NCI-H510A (cell line): ENCODE data around the gene CCSER1.
"Not testable (repeated sequence)": the region's sequence is repeated elsewhere in the genome, so short reads cannot be mapped to it uniquely, and the experiment has no call there.

ENCODE experiments used
- DNase-seq: peaks from one replicate; lab custom pipeline; 2025; lab: John Stamatoyannopoulos, UW

CCSER1 gene

DNA sequence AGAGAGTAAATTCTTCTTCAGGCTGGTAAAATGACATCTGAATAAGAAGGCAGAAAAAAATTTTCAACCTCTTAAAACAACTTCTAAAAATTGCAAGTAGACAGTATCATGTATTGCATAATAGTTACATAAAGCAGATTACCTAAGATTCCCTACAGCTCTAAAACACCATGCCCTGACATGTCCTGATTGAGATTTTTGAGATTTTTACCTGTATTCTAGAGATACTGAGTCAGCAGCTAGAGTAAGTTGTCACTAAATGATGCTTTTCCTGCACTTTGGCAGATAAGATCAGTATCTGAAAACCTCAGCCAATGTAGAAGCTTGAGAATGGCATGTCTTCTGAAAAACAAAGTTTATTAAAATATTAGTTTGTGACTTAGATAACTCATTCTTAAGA, 713.6 kb downstream of the CCSER1 start:
- no peak for DNase-seq

DNA sequence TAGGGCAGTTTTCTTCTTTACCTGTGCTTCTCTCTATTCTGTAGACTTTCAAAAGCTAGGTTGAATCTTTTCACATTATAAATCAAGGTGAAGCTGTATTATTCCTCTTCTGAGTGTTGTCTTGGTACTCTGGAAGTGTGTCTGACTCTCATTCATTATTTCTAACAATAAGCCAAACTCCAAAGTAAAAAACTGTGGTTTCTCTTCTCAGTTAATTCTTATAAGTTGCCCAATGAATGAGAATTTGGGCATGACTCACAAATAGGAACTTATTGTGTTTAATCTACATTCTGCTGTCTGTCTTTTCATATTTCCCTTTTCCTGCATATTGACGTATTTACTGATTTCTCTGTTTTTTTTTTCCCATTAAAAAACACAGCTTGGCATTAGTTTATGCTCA, 714.5 kb downstream of the CCSER1 start:
- DNase-seq = no peak

DNA sequence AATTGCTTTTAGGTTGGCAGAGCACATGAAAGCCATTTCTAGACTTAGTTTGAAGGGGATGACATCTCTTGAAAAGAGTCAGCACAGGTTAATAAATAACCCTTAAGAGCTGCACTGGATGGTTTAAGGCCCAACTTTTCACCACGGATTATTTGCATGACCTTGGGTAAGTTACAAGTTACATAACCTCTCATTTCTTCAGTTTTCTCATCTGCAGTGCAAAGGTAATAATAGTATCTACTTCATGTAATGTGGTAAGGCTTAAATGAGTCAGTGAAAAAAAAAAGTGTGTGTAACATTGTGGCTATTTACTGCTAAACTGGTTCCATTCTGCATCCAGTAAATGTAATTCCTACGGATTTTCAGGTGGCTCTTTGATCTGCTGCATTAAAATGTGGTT, 715.8 kb downstream of the CCSER1 start:
- DNase-seq = no peak

DNA sequence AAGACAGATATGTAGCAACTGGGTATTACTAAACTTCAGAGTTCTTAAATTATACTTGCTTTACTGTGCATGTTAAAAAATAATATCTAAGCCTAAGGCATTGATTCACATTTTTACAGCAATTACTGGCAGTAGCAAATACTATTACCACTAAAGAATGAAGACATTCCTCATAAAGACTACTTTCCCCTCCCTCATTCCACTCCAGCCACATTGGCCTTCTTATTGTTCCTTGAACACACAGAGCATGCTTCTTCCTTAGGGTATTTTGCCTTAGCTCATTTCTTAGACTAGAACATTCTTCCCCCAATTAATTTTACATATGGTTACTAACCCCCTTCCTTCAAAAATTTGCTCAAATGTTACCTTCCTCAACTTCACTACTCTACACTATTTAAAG, 717.0 kb downstream of the CCSER1 start:
- no peak for DNase-seq

DNA sequence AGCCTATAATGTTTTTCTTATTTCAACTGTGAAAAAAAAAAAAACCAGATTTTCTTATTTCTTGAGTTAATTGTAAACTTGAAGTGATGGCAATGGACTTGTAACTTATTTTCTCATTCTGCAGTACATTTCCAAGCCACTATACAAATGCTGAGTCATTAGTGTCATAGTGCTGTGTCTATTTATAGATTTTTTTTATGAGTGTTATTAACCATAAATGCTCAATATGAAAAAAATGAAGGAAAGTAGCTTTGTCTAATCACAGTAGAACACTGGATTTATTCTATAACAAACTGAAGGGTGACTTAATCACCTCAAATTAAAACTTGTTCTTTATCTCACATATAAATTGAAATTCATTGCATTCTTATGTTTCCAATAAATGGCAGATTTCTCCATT, 718.6 kb downstream of the CCSER1 start:
- no peak for DNase-seq

DNA sequence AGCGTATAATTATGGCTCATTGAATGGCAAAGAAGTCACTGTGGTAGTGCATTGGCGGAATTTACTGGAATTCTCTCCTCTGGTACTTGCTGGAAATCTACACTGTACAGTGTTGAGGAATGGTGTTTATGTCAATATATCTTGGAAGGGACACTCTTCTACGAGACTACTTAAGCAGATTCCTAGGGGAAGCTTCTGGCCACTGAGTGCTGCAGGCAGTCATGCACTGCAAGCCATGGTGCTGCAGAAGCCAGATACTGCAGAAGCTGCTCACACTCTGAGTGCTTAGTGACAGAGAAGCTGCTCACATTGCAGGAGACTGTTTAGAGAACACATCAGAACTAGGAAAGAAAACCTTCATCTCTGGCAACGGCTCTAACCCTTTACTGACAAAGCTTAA, 725.0 kb downstream of the CCSER1 start:
- DNase-seq = no peak

DNA sequence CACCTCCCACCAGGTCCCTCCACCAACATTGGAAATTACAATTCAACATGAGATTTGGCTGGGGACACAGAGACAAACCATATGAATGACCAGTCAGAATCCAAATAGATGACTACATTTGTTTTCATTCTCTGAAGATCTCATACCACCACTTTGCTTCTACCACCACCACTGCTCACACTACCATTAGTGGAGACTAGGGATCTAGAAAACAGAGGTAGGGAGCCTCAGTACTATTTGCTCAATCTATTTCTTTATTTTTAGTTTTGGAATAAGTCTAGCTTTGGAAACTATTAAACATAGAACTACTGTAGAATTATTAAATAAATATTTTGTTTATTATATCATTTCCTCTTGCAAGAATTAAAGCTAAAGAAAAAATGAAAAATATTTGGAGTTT, 727.9 kb downstream of the CCSER1 start:
- no peak for DNase-seq

DNA sequence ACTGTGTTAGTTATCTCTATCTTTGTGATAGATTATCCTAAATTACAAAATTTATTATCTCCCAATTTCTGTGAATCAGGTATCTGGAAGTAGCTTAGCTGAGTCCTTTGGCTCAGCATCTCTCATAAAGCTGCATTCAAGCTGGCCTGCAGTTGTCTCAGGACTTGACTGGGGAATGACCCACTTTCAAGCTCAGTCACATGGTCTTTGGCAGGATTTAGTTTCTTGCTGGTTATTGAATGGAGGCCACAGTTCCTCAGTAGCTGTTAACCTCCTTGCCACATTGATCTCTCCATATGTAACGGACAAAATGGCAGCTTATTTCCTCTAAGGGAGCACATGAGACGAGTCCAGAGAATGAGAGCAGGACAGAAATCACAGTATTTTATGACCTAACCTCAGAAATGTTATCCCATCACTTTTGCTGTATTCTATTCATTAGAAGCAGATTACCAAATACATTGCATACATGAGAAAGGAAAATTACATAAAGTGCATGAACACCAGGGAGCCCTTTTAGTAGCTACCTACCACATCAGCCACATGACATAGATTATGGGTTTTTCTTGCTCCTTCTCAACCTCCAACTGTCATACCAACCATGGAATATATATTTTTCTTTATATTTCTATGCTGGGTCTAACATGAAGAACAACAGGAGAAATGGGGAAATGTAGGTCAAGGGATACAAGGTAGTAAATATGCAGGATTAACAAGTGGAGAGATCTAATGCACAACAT, 730.1 kb downstream of the CCSER1 start:
- DNase-seq = no peak

DNA sequence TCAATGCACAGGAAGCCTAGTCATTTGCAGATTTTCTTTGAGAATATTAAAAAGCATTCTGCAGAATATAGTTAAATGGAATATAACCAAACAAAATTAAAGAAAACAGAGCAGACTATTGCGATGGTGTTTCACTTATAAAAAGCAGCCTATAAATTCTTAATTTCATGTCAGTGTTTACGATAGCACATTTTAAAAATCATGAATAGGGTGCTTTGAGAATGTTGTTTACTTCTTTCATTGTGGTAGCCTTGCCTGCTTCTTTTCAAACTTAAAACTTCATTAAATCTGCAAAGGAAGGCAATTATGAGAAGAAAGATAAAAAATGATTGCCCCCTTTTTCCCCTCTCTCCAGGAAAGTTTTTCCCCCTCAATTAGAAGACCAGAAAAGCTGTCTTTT, 748.6 kb downstream of the CCSER1 start:
- no peak for DNase-seq

DNA sequence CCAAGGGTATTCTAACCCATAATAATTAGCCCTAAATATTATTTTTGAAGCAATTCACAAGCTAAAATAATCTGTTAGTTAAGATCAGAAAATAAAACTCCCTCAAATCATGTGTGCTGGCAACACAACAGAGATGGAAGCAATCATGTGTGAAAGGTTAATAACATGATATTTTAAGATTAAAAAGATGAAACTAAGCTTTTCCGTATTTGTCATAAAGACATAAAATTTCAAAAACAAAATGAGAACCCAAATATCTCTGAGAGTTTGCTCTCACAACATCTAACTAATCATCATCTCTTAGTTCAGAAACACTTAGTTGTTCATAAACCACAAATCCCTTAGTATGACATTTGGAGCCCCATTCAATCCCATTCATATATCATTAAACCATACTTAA, 749.1 kb downstream of the CCSER1 start:
- no peak for DNase-seq

DNA sequence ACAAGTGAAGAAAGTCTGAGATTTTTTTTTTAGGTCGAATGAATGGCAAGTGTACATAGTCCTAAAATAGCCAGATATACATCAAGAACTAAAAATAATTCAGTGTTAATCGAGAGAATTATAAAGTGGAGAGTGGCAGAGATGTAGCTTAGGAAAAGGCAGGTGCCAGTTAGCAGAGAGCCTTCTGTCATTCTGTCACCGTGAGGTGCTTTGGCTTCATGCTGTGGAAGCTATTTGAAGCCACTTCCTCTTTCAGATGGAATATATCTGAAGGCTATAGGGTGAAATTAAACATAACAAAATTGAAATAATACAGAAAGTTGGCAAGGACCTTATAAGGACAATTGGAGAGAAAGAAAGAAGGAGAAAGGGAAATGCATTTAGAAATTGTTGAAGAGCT, 756.3 kb downstream of the CCSER1 start:
- no peak for DNase-seq

DNA sequence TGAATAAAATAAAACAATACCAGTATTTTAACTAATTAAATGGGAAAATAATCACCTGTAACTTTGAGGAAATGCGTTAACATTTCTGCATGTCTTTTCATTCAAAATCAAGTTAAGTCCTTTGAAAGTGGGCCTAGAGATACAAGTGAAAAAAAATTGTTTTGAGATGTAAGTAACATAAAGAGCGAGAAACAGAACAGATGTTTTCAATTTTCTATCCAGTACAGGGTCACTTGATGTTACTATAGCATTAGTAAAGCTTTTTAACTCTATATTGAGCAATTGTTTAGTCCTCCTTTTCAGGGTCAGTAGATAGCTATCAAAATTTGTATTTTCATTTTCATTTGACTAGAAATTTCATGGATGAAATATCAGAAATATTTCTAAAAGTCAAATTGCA, 761.4 kb downstream of the CCSER1 start:
- no peak for DNase-seq

DNA sequence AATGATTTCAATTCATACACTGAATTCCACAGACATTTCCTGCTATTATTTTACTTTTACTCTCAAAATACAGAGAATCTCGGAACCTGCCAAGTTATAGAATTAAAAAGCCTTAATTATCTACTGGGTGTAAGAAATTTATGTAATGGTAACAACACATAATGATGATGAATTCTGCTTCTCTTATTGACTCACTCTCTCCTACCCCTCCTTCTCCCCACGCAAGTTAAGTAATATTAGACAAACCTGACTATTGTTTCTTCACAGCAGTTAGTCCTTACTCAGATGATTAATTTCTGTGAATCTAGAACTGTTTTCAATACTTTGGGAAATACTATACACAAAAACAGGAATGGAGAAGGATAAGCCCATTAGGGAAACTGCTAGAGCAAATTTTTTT, 762.0 kb downstream of the CCSER1 start:
- DNase-seq = no peak

DNA sequence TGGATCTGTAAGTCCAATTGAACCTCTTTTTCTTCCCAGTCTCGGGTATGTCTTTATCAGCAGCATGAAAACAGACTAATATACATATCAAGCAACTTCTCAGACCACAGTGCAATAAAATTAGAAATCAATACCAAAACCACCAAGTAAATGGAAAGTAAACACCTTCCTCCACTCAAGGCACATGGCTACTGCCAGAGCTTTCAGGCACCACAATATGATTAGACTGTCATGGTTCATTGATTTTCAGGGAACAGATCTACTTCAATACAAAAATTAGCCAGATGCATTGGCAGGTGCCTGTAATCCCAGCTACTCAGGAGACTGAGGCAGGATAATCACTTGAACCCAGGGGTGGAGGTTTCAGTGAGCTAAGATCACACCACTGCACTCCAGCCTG, 776.2 kb downstream of the CCSER1 start:
- peak; percentile 10 for DNase-seq

DNA sequence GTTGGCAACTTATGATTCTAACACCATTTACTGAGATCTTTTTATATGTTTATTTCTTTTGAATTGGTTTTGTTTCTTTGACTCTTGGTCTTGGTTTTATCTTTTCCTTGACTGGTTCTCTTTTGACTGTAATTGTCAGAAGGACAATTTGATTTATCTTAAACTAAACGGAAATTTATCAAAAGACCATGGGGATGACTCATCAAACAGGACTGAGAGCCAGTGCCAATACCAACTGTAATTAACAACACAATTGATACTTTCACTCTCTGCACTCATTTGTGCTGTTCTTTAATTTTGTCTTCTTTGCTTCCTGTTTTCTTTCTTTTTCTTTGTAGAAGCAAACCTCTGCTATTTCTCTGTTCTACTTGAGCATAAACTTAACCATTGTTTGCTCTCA, 776.8 kb downstream of the CCSER1 start:
- no peak for DNase-seq

DNA sequence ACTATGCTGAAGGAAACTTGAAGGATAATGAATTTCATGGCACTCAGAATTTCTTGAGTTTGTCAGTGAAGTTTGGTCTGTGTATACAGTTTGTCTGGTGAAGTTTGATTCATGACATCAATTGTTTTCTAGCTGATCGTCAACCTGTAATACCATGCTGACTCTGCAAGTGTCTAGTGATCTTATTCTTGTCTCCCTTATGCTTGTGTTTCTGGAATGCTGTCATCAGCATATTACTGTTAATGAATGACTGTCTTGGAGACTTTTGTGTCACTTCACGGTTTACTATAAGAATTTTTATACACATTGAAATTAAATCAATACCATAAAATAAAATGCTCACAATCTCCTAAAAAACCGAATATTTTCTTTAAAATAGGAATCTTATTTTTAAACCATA, 779.0 kb downstream of the CCSER1 start:
- DNase-seq = no peak

DNA sequence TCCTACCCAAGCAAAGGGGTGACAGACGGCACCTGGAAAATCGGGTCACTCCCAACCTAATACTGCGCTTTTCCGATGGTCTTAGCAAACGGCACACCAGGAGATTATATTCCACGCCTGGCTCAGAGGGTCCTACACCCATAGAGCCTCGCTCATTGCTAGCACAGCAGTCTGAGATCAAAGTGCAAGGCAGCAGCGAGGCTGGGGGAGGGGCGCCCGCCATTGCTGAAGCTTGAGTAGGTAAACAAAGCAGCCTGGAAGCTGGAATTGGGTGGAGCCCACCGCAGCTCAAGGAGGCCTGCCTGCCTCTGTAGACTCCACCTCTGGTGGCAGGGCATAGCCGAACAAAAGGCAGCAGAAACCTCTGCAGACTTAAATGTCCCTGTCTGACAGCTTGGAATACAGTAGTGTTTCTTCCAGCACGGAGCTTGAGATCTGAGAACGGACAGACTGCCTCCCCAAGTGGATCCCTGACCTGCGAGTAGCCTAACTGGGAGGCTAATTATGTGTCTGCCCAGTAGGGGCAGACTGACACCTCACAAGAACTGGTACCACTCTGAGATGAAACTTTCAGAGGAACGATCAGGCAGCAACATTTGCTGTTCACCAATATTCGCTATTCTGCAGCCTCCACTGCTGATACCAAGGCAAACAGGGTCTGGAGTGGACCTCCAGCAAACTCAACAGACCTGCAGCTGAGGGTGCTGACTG, 784.7 kb downstream of the CCSER1 start:
- DNase-seq = not testable (repeated sequence)

DNA sequence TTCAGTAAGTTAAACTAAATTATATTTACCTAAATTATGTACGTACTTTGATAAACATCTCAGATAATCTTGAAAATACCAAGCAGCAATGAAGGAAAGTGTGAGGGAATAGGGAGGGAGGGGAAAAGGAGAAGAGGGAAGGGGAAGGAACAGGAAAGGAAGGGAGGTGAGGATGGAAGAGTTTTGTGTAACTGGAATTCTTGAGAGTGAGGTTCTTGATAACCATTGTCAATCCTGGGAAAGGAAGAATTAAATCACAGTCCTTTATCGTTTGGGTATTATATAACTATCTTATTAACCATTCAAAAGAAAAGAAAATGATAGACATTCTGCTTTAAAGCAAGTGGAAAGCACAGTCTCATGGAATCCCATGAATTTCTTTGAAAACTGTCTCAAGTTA, 795.0 kb downstream of the CCSER1 start:
- DNase-seq = no peak

DNA sequence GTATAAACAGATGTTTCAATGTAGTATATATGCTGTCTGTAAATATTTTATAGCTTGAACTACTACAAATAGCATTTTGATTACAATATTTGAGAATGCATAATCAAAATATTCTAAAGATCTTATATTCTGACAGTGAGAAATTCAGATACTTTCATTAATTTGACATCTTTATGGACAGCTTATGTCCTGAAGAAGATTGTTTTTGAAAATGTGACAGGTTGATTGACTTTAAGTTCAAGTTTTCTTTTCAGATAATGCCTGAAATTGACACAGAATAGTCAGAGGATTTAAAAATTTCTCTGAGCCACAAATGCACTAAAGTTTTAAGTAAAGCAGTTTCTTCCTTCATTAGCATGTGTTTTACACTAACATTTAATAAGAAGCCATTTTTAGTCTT, 799.8 kb downstream of the CCSER1 start:
- no peak for DNase-seq

DNA sequence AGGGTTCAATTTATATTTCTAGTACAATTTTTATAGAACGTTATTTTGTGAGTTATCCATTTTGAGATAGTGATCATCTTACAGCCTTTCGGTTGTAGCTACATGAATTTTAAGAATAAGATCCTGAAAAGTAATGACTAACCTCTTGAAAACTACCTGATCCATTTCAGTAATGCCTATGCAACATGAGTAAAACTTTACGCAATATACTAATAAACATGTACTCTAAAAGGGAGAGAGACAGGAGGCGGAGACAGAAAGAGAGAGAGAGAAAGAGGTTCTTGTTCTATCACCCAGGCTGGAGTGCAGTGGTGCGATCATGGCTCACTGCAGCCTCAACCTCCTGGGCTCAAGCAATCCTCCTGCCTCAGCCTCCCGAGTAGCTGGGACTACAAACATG, 816.1 kb downstream of the CCSER1 start:
- DNase-seq = no peak

DNA sequence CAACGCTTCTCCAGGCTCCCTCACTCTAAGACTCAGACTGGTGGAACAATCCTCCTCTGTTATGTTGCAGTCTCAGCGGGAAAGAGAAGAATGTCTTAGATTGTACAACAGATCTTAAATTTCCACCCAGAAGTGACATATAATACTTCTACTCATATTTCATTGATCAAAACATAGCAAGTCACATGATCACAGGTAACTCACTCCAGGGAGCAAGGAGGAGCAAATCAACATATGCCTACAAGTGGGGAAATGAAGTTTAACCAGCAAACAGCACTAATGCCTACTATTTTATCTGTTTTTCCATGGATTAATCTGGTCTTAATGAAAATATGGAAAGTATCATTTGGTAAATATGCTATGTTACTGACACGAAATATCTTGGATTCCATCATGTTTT, 819.8 kb downstream of the CCSER1 start:
- DNase-seq = no peak

DNA sequence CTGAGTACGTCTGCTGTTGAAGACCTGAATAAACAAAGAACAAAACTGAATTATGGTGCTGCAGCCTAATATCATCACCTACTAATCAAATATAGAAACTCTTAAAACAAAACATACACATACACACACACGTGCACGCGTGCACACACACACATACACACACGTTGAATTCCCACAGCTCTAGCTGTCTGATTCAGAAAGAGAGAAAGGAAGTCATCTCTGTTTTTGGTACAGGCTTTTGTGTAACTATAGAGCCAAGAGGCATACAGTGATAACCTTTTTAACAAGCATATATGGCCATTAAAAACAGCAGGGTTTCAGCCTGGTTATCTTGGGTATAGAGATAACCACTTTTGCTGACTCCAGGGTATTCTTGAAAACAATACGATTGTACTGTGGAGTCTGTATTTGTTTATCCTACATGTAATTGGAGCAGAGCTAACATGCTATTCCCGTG, 823.2 kb downstream of the CCSER1 start:
- DNase-seq = peak; percentile 12

DNA sequence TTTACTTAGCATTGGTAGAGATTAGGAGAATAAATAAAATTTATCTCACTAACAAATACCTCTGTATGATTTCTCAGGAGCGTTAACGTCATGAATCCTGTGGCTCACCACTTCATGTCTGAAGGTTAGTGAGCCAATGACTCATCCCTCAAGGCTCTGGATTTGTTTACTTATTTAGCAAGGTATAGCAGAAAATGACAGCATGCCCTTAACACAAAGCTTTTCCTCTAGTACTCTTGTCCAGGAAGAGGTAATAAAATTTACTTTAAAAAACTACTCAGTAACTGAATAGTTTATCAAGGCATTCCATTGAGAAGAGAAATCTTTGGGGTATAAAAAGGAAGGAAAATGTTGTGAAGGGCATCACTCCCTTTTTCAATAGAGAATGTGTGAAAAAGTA, 823.8 kb downstream of the CCSER1 start:
- DNase-seq = peak; percentile 53
